Measurements from ENCODE around the gene S100PBP.

S100PBP gene

DNA sequence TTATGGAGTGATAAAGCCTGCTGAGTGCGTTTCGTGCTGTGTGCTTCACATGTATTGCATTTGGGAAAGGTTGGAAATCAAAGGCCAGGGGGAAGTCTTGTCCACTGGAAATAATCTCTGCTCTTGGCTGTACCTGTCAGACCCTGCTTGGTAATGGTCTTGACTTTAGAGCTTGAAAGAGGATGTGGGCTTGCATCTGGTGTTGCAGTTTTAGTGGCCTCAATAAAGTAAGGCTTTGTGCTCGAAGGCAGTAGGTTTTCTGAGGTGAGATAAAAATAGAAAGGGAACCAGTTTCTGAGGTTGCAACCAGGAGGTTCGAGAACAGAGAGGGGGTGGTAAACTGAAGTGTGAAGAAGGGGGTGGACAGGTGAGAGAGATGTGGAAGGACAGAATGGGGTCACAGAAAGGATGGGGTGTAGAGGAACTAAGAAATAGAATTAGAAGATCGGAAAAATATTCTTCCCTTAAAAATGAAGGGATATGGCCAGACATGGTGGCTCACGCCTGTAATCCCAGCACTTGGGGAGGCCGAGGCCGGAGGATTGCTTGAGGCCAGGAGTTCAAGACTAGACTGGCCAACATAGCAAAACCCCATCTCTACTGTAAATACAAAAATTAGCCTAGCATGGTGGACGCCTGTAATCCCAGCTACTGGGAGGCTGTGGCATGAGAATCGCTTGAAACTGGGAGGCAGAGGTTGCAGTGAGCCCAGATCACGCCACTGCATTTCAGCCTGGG is 1.5 kb downstream of the S100PBP start:
- DNase-seq (ENCODE audit: low read depth in 1 of 2, low spot score in 1 of 2) = no peak

DNA sequence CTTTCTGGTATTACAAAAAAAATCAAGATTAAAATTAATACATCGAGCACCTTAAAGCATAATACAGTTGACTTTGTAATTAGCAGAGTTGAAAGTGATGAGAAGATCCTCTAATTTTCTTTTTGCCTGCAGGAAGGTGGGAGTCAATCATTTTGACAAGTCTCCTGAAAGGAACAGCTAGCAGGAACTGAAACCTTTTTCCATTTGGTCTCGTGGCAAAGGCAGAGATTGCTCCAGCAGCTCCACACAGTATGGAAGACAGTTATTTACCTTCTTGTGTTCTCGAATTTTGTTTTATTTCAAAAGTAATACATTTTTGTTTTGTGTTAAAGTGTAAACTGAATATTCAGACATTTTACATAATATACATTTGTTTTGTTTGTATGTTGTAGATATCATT is 7.7 kb downstream of the S100PBP start:
- DNase-seq (ENCODE audit: low read depth in 1 of 2, low spot score in 1 of 2) = no peak

DNA sequence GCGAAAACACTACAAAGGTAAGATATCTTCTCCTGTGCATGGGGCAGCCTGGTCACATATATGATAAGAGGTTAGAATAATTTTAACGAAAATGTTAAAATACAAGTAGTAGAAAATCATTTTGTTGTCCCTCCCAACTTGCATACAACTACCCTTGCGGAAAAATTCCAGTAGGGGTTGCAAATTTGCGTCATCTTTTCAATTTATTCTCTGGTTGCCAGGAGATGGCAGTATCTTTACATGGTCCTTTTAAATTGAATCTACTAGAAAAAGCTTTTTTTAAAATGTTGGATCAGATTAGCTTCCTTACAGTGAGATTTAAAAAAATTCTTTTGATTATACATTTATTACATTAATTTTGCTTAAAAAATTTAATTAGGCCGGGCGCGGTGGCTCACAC is 10.9 kb downstream of the S100PBP start:
- DNase-seq (ENCODE audit: low read depth in 1 of 2, low spot score in 1 of 2) = no peak

DNA sequence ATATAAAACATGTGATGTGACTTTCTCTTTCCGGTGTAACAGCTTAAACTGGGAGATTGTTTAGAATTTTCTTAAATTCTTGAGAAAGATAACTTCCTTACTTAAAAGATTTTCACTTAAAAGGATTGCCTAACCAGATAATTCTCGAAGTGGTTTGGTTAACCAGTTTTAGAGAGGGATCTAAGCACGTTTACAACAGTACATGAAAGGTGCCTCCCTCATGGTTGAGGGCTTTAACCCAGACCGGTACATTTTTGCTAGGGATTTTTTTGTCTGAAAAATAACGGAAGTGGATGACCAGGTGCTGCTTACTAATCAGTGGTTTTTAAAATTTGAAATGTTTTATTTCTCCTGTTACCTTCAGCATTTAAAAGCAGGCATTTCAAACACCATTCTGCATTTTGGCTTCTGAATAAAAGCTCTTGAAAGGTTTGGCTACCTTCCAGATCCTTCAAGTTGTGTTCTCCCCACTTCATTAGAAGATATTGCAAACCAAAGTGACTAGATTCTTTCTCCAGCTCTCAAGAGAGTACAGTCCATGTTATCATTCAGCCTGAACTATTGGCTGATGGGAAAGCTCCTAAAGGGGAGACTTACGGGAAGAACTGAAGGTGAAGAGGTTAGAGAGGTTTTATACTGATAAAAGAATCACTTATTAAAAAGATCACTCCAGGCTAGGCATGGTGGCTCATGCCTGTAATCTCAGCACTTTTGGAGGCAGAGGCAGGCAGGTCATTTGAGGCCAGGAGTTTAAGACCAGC is 12.8 kb downstream of the S100PBP start:
- no peak for DNase-seq (ENCODE audit: low read depth in 1 of 2, low spot score in 1 of 2)

DNA sequence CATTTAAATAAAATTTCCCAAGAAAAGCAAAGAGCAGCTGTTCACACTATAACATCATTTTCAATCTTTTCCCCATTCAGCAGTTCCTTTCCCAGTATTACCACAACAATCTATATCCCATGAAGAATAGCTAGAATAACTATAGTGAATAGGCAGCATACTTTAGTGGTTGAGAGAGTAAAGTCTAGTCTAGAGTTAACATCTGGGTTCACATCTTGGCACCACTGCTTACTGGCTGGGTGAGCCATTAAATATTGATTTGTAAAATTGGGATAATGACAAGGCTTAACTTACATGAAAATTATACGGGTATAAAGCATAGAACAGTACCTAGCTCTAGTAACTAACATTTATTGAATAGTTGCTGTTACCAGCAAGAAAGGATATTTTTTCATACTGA is 14.4 kb downstream of the S100PBP start:
- no peak for DNase-seq (ENCODE audit: low read depth in 1 of 2, low spot score in 1 of 2)

DNA sequence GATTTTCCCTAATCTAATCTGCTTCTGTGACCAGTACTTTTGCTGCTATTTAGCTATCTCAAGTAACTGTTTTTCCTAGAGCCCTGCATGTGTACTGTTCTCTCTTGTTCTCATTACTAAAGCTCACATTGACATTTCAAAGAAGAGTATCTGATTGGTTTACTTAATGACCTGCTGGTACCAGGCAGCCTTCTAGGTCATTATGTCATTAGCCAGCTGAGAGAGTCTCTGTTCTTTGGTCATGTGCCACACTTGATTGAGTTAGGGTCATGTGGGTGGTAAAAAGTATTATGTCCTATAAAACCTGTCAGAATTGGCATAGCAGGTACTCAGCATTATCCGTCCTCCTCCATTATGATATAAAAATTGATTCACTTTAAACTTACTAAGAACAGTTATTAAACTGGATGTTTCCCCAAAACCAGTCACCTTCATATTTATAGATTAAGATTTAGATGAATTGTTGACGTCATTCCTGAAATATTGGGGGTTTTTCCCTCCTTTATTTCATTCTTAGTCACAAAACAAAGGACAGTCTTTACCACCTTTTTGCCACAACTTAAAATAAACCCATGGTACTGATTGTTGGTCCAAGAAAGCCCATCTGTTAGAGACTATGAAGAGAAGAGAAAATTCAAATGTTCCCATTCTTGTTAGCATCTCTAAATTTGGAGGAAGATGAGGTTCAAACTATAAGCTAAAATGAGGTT is 31.1 kb downstream of the S100PBP start:
- no peak for DNase-seq (ENCODE audit: low read depth in 1 of 2, low spot score in 1 of 2)

DNA sequence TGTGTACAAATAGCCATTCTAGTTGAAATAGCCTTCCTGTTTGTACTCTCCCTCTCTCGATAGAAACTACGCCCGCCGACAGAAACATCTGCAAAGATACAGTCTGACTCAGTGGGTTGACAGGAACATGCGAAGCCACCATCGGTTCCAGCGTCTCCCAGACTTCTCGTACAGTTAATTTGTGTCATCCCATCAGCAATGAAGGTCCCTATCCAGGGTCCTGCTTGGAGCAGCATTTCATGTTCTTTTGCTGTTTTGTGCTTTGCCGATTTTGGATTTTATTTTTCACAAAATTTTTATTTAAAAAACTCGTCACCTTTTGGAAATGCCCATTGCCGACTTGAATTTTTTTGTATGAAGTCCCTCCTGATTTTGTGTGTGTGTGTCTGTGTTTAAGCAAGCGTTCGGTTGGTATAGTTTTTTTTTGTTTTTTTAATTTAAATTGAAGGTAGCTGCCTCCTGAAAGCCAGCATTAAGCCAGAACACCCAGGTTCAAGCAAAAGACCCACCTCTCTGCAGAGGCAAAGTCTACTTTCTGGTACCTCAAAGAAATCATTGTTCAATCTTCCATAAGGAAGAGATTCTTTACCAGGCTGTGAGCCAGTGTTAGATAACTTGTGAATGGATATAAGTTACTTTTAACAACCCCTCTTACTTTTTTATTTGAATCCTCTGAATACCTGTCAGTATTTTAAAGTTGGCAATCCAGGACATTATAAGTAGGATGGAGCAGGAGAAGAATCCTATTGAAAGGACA is 38.6 kb downstream of the S100PBP start:
- DNase-seq (ENCODE audit: low read depth in 1 of 2, low spot score in 1 of 2) = no peak

DNA sequence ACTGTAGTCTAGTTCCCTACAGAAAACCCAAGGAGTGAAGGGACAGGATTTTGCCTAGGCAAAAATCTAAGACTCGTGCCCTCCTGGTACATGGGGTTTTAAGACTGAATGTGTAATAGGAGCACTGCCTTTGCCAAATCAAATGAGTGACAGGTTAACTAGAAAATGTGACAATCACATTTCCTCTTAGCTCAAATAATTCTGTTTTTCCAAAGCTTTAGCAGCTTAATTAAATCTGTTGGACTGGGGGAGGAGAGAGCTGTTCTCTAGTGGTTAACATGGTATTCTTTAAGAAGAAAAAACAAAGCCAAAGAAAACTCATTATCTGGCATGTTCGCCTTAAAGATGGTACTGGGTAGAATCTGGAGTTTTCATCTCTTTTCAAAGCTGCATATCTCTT is 40.7 kb downstream of the S100PBP start:
- no peak for DNase-seq (ENCODE audit: low read depth in 1 of 2, low spot score in 1 of 2)

DNA sequence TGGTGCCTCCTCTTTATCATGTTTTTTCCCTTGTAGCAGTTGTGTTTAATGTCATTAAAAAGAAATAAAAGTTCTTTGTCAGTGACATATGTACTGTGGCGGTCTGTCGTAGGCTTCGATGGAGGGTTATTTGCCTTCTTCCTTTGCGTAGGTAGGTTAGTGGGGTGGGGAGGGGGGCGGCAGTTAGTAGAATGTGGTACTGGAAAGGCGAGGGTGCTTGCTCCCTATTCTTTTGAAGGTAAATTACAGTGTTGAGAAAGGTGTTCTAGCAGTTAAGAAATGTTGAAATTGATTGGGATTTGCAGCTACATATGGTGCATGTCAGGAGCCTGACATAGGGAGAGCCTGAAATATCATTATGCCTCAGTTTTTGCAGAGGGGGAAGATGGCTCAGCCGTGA is 41.3 kb downstream of the S100PBP start:
- DNase-seq (ENCODE audit: low read depth in 1 of 2, low spot score in 1 of 2) = no peak

DNA sequence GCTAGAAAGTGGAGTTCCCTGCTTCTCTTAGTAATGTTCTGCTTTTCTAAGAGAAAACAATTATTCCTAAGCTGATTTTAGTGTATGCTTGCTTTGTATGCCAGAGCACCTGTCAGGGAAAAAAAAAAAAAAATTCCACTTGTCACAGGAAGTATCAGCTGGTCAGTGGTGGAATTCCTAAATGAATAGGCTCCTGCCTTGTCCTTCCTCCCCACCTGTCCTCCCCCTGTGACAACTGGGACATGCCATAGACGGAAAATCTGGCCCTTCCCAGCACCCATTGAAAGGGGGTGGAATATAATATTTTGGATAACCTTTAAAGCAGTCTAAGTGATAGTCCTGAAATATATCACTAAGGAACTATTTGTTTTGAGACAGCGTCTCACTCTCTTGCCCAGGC is 42.5 kb downstream of the S100PBP start:
- DNase-seq (ENCODE audit: low read depth in 1 of 2, low spot score in 1 of 2) = no peak

DNA sequence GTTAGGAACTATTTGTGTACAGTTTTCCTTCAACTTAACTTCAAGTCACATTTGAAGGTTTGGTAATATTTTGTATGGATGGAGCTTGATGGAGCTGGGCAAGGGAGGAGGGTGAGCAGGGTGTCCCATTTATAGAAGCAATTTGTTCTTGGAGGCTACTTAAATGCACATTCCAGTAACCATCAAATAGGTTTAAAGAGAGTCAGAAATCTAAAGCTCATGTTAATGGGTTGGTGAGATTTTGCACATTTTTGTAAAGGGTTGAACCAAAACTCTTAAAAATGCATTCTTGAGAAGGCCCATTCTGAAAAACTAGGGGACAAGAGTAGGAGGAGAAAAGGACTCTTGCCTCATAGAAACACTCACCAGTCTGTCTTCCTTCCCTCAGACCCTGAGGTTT is 43.1 kb downstream of the S100PBP start:
- no peak for DNase-seq (ENCODE audit: low read depth in 1 of 2, low spot score in 1 of 2)

DNA sequence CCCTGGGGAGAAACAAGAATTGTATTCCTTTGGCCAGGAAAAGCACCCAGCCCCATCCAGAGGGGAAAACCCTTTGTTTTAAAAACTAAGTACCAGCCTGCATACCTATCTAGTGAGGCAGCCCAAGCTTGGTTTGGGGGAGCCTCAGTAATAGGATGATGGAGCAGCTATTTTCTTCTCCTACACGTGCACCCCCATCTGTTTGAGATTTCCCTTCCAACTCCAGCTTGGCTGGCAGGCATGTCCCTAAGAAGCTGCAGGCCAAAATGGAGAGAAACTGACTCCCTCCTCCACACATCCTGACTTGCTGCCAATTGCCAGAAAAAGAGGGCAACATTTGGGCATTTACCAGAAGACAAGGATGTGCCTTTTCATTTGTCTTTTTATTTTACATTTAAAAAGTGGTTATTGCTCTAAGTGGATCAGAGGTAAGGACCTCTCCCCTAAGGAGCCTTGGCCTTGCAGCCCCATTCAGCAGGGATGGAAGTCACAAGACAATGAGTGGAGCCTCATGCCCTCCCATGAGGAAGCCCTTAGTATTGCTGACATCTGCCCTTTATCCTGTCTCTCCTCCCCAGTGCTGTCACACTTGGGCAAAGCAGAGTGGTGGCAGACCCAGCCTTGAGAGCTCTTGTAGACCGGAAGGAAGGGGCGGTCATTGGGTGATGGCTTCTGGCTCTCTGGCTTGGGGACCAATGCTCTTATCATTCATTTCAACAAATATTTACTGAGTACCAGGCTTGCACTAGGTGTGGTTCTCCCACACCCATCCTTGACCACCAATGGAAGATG is 44.6 kb downstream of the S100PBP start:
- DNase-seq (ENCODE audit: low read depth in 1 of 2, low spot score in 1 of 2) = no peak

DNA sequence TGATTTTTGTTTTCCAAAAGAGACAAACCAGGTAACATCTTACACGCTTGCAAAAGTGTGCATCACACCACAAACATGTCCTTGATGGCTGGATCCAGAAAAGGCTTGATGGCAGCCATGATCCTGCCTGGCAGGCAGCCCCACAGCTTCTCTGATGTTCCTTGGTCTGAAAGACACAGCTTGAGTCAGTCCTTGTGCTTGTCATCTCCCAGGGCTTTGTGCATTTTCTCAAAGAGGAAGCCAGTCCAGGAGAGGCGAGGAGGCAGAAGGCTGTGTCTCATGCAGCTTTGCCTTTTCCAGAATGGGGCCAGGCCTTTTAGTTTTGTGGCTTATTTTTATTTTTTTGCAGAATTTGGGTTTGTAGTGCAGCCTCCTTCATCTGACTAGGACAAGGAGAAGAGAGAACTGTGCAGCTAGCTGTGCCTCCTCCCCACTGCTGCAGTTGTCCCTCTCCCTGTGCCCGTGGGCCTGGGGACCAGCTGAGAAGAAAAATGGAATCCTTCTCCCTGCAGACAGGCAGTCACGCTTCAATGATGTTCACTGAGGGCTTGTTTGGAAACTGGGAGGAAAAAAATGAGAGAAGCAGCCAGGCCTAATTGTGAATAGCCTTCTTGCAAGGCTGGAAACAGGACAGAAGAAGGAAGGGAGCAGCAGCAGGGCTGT is 45.9 kb downstream of the S100PBP start:
- DNase-seq (ENCODE audit: low read depth in 1 of 2, low spot score in 1 of 2) = no peak

DNA sequence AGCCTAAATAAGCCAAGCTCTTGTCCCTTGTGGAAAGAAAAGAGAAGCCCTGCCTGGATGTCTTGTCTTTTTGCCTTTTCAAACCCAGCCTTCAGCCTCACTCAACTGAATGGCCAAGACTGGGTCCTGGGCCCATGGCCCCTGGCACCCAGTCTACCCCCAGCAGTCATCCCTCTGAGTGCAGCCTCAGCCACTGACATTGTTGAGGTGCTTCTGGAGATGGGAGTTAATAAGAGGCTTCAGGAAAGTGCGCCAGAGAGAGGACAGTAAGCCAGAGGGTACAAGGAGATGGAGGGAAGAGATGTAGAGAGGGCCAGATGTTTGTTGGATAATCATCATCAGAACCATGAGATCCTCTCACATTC is 46.4 kb downstream of the S100PBP start:
- no peak for DNase-seq (ENCODE audit: low read depth in 1 of 2, low spot score in 1 of 2)

DNA sequence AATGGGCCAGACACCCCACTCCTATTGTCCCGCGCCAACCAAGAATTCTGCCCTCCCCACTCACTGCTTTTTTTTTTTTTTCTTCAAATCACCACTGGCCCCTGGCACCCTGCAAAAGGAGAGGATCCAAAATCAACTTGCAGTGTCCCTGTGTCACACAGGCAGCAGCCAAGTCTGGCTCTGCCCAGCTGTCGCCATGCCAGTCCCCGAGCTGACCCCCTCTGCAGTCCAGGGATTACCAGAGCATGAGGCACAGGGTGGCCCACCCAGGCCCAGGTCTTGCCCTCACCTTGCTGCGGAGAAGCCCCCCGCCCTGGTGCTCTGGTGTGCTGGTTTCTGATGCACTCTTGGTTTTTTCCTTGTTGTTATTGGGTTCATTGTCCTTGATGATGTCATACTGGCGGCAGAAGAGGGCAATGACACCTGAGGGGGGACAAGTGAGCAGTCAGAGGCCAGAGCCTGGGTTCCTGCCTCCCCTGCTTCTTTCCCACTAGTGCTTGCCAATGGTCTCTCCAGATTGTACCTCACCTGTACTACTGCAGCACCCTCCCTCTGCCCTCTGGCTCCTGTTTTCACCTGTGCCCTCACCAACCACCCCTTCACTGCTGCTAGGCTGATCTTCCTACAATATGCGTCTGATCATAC is 47.0 kb downstream of the S100PBP start:
- no peak for DNase-seq (ENCODE audit: low read depth in 1 of 2, low spot score in 1 of 2)

DNA sequence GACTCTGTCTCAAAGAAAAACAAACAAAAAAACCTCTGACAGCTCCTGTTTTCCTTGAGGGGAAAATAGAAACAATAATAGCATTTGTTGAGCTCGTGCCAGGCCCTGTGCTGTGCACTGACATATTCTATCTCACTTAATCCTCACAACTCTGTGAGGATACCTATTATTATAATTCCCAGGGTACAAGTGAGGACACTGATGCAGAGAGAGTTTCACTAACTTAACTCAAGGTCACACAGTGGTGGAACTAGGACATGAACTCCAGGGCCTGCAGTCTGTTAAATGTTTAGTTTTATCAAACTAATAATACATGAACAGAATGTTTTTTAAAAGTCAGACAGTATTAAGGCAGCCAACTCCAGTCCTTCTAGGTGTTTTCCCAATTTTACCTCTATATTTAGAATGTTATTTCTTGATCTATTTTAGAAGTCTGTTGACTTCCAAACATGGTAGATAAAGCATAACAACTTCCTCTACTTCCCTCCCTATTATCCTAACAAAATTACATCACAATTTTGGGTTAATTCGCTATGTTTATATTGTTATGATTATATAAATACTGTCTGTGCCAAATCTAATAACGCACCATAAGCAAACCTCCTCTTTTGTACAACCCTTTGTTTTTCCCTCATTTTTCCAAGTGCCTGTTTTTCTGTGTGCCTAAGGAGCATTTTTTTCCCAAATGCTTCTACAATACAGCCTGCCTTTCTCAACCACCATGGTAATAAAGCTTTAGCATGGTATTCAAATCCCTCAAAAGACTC is 48.4 kb downstream of the S100PBP start:
- no peak for DNase-seq (ENCODE audit: low read depth in 1 of 2, low spot score in 1 of 2)

DNA sequence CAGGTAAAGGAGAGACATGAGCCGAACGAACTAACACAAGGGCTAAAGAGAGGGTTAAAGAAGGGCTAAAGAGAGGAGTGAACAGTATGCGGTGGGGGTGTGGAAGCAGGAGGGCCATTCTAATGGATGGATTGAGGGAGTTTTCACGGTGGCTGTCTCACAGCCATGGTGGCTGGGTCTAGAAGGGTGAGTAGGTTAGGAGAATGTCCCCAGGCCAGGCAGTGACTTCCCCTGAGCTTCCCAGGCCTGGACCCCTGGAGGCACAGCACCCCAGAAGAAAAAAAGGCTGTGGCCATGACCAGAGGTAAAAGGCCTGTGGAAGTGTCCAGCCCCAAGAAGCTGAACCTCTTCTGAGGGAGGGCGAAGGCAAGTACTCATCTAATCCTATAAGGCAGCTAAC is 49.7 kb downstream of the S100PBP start:
- no peak for DNase-seq (ENCODE audit: low read depth in 1 of 2, low spot score in 1 of 2)

DNA sequence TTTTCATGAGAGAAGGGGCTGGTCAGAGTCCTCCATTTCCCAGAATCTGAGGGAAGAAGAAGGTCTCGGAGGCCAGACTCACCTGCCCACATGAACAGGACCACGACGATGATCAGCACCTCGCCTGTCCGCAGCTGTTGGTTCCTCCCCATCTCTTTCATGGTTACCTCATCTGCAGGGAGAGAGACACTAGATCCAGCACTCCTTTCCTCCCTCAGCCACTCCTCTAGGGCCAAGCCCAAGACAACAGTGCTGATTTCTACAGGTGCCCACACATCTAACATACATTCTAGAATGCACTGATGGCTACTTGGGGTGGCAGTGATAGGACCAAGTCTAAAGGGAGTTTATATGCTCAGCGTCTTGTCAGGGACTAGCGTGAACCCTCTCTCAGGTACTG is 50.2 kb downstream of the S100PBP start:
- DNase-seq (ENCODE audit: low read depth in 1 of 2, low spot score in 1 of 2) = no peak

DNA sequence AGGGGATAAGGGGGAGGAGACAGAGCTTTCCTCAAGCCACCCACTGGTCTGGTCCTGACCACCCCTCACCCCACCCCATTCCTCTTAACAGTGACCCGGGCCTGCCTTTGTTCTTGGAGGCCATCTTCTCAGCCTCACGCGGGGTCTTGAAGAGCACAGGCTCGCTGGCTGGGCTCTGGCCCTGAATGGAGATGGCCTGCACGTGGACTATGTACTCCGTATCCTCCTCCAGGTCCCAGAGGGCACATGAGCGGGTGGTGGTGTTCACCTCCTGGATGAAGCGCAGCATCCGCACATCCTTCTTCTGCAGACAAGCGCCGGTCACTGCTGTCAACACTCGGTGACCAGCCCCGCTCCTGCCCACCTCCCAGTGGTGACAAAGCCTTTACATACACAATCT is 50.6 kb downstream of the S100PBP start:
- no peak for DNase-seq (ENCODE audit: low read depth in 1 of 2, low spot score in 1 of 2)

Measured in activated CD4-positive, alpha-beta T cell treated with anti-CD3 and anti-CD28 coated beads, Interleukin-2, amount 50 U/mL, for 24 hours (primary cell).